Glutamatergic neuron (in vitro differentiated cells): ENCODE results near the gene STX5. TPM values are rescaled to one million over a fixed set of nuclear protein-coding genes. Genes with fewer than 3 reads are reported as not detected.
A peak's percentile ranks its signal among the peaks of the same experiment; 100 is the strongest.

Experiments used
- DNase-seq: peaks from one replicate; pipeline ENCODE4 v3.0.0; 2022
- H3K27ac Mint-ChIP-seq: one replicate; pipeline ENCODE4 v1.8.0; 2020; ENCODE audit warnings: mild to moderate bottlenecking, mixed read lengths, inconsistent platforms; ENCODE audit not compliant: unreplicated experiment
- H3K27me3 Mint-ChIP-seq: one replicate; pipeline ENCODE4 v1.8.0; 2020; ENCODE audit warnings: mild to moderate bottlenecking, moderate library complexity, mixed read lengths, inconsistent platforms; ENCODE audit not compliant: unreplicated experiment
- H3K36me3 Mint-ChIP-seq: one replicate; pipeline ENCODE4 v1.8.0; 2020; ENCODE audit warnings: mild to moderate bottlenecking, mixed read lengths, inconsistent platforms; ENCODE audit not compliant: unreplicated experiment
- H3K4me1 Mint-ChIP-seq: one replicate; pipeline ENCODE4 v1.8.0; 2020; ENCODE audit warnings: mild to moderate bottlenecking, low read depth, mixed read lengths, inconsistent platforms; ENCODE audit not compliant: unreplicated experiment
- H3K4me3 Mint-ChIP-seq: one replicate; pipeline ENCODE4 v1.8.0; 2020; ENCODE audit warnings: mild to moderate bottlenecking, mixed read lengths, inconsistent platforms; ENCODE audit not compliant: unreplicated experiment
- H3K9me3 Mint-ChIP-seq: one replicate; pipeline ENCODE4 v1.8.0; 2020; ENCODE audit warnings: mild to moderate bottlenecking, moderate library complexity, mixed read lengths, inconsistent platforms; ENCODE audit not compliant: unreplicated experiment
- total RNA-seq: library from RNA; stranded (reverse); fragmentation: NEBNext Ultra II Directional; extraction: Animal tissue kit (Norgen Biotek cat#: 25700); gene quantifications from one replicate; pipeline ENCODE4 v1.2.1, GENCODE V29; 2021; ENCODE audit not compliant: unreplicated experiment
- TF ChIP-seq, protein P1 (sequence below): fragments of 200-600 bp; sonication (generic); IDR thresholded peaks from one replicate; pipeline ENCODE4 v1.5.0; 2021; ENCODE audit not compliant: partially characterized antibody, unreplicated experiment

Gene STX5
- total RNA-seq, 1 donor from 2014 or later: 40.7 TPM

DNA sequence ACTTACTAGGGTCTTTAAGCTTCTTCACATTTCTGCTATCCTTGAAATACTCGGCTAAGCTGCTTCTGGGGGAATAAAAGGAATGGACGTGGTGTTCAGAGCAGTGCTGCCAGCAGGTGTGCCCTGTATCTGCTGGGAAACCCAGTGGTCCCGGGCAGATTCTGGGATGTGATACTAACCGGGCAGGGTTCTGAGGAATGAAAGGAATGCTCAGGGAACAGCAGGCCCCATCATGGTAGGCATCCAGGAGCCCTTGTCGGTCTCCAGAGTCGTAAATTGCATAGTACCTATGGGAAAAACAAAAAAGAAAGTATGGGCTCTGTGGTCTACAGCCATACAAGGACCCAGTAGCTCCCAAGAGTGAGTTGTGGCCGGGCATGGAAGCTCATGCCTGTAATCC is 35.6 kb downstream of the STX5 start:
- Mint-ChIP-seq H3K27ac (no peak overlapping the region), H3K36me3 (no peaks in the 10 kb centered on the region), H3K9me3 (peaks cover 4% of the 10 kb centered on the region), H3K4me1 (peaks cover 3% of the 10 kb centered on the region), H3K4me3 (no peak overlapping the region), H3K27me3 (peaks cover 2% of the 10 kb centered on the region)
- TF ChIP-seq, protein P1, sequence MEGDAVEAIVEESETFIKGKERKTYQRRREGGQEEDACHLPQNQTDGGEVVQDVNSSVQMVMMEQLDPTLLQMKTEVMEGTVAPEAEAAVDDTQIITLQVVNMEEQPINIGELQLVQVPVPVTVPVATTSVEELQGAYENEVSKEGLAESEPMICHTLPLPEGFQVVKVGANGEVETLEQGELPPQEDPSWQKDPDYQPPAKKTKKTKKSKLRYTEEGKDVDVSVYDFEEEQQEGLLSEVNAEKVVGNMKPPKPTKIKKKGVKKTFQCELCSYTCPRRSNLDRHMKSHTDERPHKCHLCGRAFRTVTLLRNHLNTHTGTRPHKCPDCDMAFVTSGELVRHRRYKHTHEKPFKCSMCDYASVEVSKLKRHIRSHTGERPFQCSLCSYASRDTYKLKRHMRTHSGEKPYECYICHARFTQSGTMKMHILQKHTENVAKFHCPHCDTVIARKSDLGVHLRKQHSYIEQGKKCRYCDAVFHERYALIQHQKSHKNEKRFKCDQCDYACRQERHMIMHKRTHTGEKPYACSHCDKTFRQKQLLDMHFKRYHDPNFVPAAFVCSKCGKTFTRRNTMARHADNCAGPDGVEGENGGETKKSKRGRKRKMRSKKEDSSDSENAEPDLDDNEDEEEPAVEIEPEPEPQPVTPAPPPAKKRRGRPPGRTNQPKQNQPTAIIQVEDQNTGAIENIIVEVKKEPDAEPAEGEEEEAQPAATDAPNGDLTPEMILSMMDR: no peak
- no peak for DNase-seq

GRCh38 chr11:62794201-62794775 is 37.6 kb downstream of the STX5 start:
- H3K27ac Mint-ChIP-seq: no peak overlapping the region

DNA sequence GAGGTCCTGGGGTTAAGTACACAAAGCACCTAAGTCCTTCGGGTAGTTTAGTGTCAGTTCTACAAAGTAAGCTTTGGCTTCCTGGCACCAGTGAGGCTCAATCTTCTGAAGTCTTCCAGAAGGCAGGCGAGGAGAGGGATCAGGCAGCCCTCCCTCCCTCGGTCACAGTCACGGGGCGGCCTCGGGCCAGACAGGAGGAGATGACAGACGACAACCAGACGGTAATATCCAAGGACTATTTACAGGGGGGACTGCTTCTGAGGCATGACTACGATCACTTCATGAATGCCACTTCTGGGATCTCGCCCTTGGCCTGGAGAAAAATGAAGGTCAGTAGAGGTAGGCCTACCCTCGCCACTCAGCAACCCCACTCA is 39.7 kb downstream of the STX5 start:
- Mint-ChIP-seq H3K27ac (peak overlapping the region; percentile 83), H3K27me3 (peaks cover 2% of the 10 kb centered on the region), H3K4me1 (peaks cover 7% of the 10 kb centered on the region), H3K4me3 (peak overlapping the region; percentile 87), H3K36me3 (no peaks in the 10 kb centered on the region), H3K9me3 (peaks cover 6% of the 10 kb centered on the region)
- TF ChIP-seq, protein P1: no peak
- no peak for DNase-seq

More at GRCh38 chr11:62794201-62794775, 37.6 kb downstream of the STX5 start:
- H3K4me3 Mint-ChIP-seq: no peak overlapping the region
- H3K36me3 Mint-ChIP-seq: no peaks in the 10 kb centered on the region
- H3K4me1 Mint-ChIP-seq: peaks cover 5% of the 10 kb centered on the region
- peaks cover 4% of the 10 kb centered on the region for H3K9me3 Mint-ChIP-seq
- H3K27me3 Mint-ChIP-seq: peaks cover 2% of the 10 kb centered on the region
- DNase-seq: no peak
- TF ChIP-seq, protein P1: no peak

GRCh38 chr11:62791501-62792201 is 40.2 kb downstream of the STX5 start, which contains the start of gene TMEM223:
TSS of gene TMEM223 (minus strand) at chr11:62792006. CDS start at chr11:62791994, 12 bp downstream.
- Mint-ChIP-seq H3K27me3 (peaks cover 2% of the 10 kb centered on the region), H3K36me3 (no peaks in the 10 kb centered on the region), H3K27ac (peak within 1 kb of the TSS; percentile 84), H3K4me1 (peaks cover 7% of the 10 kb centered on the region), H3K9me3 (peaks cover 7% of the 10 kb centered on the region), H3K4me3 (peak within 1 kb of the TSS; percentile 87)
- TF ChIP-seq, protein P1: peak; percentile 34
- DNase-seq: peak; percentile 93

DNA sequence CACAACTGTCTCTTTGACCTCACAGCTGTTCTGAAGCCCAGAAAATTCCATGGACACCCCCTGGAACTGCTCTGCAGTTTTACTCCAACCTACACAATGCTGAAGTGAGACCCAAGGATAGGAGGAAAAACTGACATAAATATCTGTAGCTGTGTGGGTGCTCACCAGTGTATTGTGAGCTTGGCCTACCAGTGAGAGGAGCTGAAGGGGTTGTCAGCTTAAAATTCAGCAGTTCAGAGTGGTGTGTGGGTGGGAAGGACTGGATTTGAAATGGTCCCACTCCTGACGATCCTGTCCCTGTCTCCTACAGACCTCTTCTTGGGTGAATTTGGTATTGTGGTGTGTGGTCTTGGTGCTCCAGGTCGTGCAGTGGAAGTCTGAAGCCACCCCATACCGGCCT is 42.3 kb downstream of the STX5 start:
- Mint-ChIP-seq H3K4me3 (peak overlapping the region; percentile 76), H3K9me3 (peaks cover 7% of the 10 kb centered on the region), H3K27ac (peak overlapping the region; percentile 70), H3K27me3 (peaks cover 2% of the 10 kb centered on the region), H3K4me1 (peaks cover 7% of the 10 kb centered on the region), H3K36me3 (no peaks in the 10 kb centered on the region)
- TF ChIP-seq, protein P1: no peak
- no peak for DNase-seq
